HCT116 (cell line): ENCODE measurements around the gene PDHX. TPM values are rescaled to one million over a fixed set of nuclear protein-coding genes. Genes with fewer than 3 reads are reported as not detected.

Experiments
- ATAC-seq: fragments of 200-7000 bp; cut with Tn5 transposase; 2 replicates; pipeline ENCODE4 v1.9.1; 2020; ENCODE audit warnings: mild to moderate bottlenecking, moderate library complexity
- BruUV-seq: library from RNA; stranded (reverse); fragments of 400-500 nt; replicated peaks from 2 replicates; lab custom pipeline; 2021; lab: Mats Ljungman, UMichigan
- CTCF ChIA-PET: fragments of 300-600 bp; sonication (Branson Sonifier 250); formaldehyde crosslinking; loops from one replicate; lab custom pipeline; 2021; ENCODE audit warnings: antibody characterized with exemption; lab: Charles Lee
- POLR2A ChIA-PET: fragments of 300-600, 350-600 bp; sonication (Branson Sonifier 250); formaldehyde crosslinking; loops from one replicate; lab custom pipeline; 2021; ENCODE audit warnings: antibody characterized with exemption; lab: Charles Lee
- RAD21 ChIA-PET, 2 experiments: fragments of 300-600 bp; sonication (Branson Sonifier 250); formaldehyde crosslinking; loops; one replicate each; lab custom pipeline; 2023; ENCODE audit warnings: low total read pairs in 2 of 2; ENCODE audit not compliant: uncharacterized antibody in 2 of 2, unreplicated experiment in 2 of 2, low non-redundant PET in 1 of 2; lab: Charles Lee
- DNase-seq: peaks from one replicate; pipeline ENCODE4 v3.0.0-alpha.2; 2010; ENCODE audit warnings: low read depth, low spot score
- H2AFZ ChIP-seq: fragments of 200-600 bp; shearing (Covaris generic), sonication (generic); 2 replicates; pipeline ENCODE4 v1.6.1; 2017; ENCODE audit warnings: low read depth, mixed run types, mixed read lengths, antibody characterized with exemption, low read length; ENCODE audit not compliant: poor library complexity, severe bottlenecking
- H3K27ac ChIP-seq: 2 replicates; pipeline ENCODE4 v1.5.1; 2012; ENCODE audit warnings: low read depth, low read length
- H3K27me3 ChIP-seq: fragments of 200-600 bp; sonication (generic); 2 replicates; pipeline ENCODE4 v1.6.1; 2016; ENCODE audit warnings: mixed run types, low read length, mixed read lengths; ENCODE audit not compliant: insufficient read depth
- H3K36me3 ChIP-seq, 2 experiments: fragments of 200-500 bp in 1 of 2; fragments of 200-600 bp in 1 of 2; sonication (Bioruptor generic) in 1 of 2; sonication (generic) in 1 of 2; 2 replicates each; pipeline versions ENCODE4 v1.5.1 to v1.6.1; 2014 to 2016; ENCODE audit warnings: low read length in 2 of 2, inconsistent platforms in 1 of 2, mixed read lengths in 1 of 2, mixed run types in 1 of 2; ENCODE audit not compliant: insufficient read depth in 2 of 2, control insufficient read depth in 1 of 2
- H3K4me1 ChIP-seq, 2 experiments: fragments of 200-600 bp in 1 of 2; sonication (generic) in 1 of 2; 2 replicates each; pipeline versions ENCODE4 v1.5.1 to v1.6.1; 2012 to 2017; ENCODE audit warnings: low read length in 2 of 2, inconsistent platforms in 1 of 2, mild to moderate bottlenecking in 1 of 2, mixed read lengths in 1 of 2, mixed run types in 1 of 2, moderate library complexity in 1 of 2; ENCODE audit not compliant: insufficient read depth in 2 of 2, control insufficient read depth in 1 of 2
- H3K4me2 ChIP-seq: fragments of 200-600 bp; sonication (generic); 2 replicates; pipeline ENCODE4 v1.6.1; 2017; ENCODE audit warnings: mixed run types, low read length, mixed read lengths
- H3K4me3 ChIP-seq, 2 experiments: fragments of 200-600 bp in 1 of 2; sonication (generic) in 1 of 2; replicated peaks in 1 of 2; 2 replicates each; pipeline ENCODE4 v1.5.1; 2011 to 2016; ENCODE audit warnings: low read length in 2 of 2, control low read depth in 1 of 2, low read depth in 1 of 2, mild to moderate bottlenecking in 1 of 2, mixed read lengths in 1 of 2, mixed run types in 1 of 2
- H3K79me2 ChIP-seq: fragments of 200-600 bp; sonication (generic); 2 replicates; pipeline ENCODE4 v1.6.1; 2017; ENCODE audit warnings: mild to moderate bottlenecking, mixed run types, low read length, moderate library complexity, mixed read lengths; ENCODE audit not compliant: insufficient read depth
- H3K9ac ChIP-seq: fragments of 200-600 bp; sonication (generic); 2 replicates; pipeline ENCODE4 v1.6.1; 2016; ENCODE audit warnings: low read length, mixed read lengths
- H3K9me2 ChIP-seq: fragments of 200-600 bp; sonication (generic), shearing (Covaris generic); 2 replicates; pipeline ENCODE4 v1.6.1; 2017; ENCODE audit warnings: mixed run types, mild to moderate bottlenecking, moderate library complexity; ENCODE audit not compliant: insufficient read depth
- H3K9me3 ChIP-seq, 2 experiments: fragments of 200-500 bp in 1 of 2; fragments of 200-600 bp in 1 of 2; sonication (Bioruptor generic) in 1 of 2; sonication (generic) in 1 of 2; 2 replicates each; pipeline ENCODE4 v1.6.1; 2014 to 2017; ENCODE audit warnings: low read length in 2 of 2, mixed read lengths in 2 of 2, inconsistent platforms in 1 of 2, low read depth in 1 of 2, mild to moderate bottlenecking in 1 of 2, mixed run types in 1 of 2, moderate library complexity in 1 of 2; ENCODE audit not compliant: control insufficient read depth in 1 of 2, insufficient read depth in 1 of 2
- H4K20me1 ChIP-seq: fragments of 200-600 bp; sonication (generic), shearing (Covaris generic); 2 replicates; pipeline ENCODE4 v1.6.1; 2017; ENCODE audit warnings: mixed run types, mild to moderate bottlenecking, moderate library complexity; ENCODE audit not compliant: insufficient read depth
- ATF3 ChIP-seq: IDR thresholded peaks from 2 replicates; pipeline ENCODE4 v1.6.1; 2012
- CBX3 ChIP-seq: IDR thresholded peaks from 2 replicates; pipeline ENCODE4 v1.6.1; 2012; ENCODE audit warnings: low read depth
- CTCF ChIP-seq, 3 experiments: fragments of 200-600 bp in 1 of 3; sonication (generic) in 1 of 3; IDR thresholded peaks in 2 of 3; conservative IDR thresholded peaks in 1 of 3; 2 replicates each; pipeline ENCODE4 v1.5.1; 2012 to 2017; ENCODE audit warnings: low read depth in 2 of 3, low read length in 2 of 3, antibody characterized with exemption in 1 of 3, borderline replicate concordance in 1 of 3, control low read depth in 1 of 3, mild to moderate bottlenecking in 1 of 3, mixed read lengths in 1 of 3, mixed run types in 1 of 3, moderate library complexity in 1 of 3; ENCODE audit not compliant: insufficient read depth in 1 of 3
- ELF1 ChIP-seq: IDR thresholded peaks from 2 replicates; pipeline ENCODE4 v1.6.1; 2012; ENCODE audit warnings: low read depth, borderline replicate concordance
- EZH2phosphoT487 ChIP-seq: fragments of 200-600 bp; IDR thresholded peaks from 2 replicates; pipeline ENCODE4 v1.6.1; 2018; ENCODE audit warnings: antibody characterized with exemption, borderline replicate concordance
- FOSL1 ChIP-seq: IDR thresholded peaks from 2 replicates; pipeline ENCODE4 v1.6.1; 2012; ENCODE audit warnings: low read depth
- JUND ChIP-seq: IDR thresholded peaks from 2 replicates; pipeline ENCODE4 v1.6.1; 2012
- MAX ChIP-seq: IDR thresholded peaks from 2 replicates; pipeline ENCODE4 v1.6.1; 2012
- POLR2A ChIP-seq: IDR thresholded peaks from 2 replicates; pipeline ENCODE4 v1.7.0; 2011; ENCODE audit warnings: borderline replicate concordance; ENCODE audit not compliant: insufficient read depth, insufficient read length; ENCODE audit errors: extremely low read depth
- POLR2AphosphoS5 ChIP-seq: IDR thresholded peaks from 2 replicates; pipeline ENCODE4 v1.6.1; 2011; ENCODE audit warnings: mild to moderate bottlenecking, low read depth, low read length, moderate library complexity
- SRF ChIP-seq: IDR thresholded peaks from 2 replicates; pipeline ENCODE4 v1.6.1; 2012; ENCODE audit warnings: low read depth
- TCF7L2 ChIP-seq: IDR thresholded peaks from 2 replicates; pipeline ENCODE4 v1.7.0; 2011; ENCODE audit warnings: borderline replicate concordance, inconsistent platforms; ENCODE audit not compliant: insufficient read depth, insufficient read length; ENCODE audit errors: extremely low read depth
- YY1 ChIP-seq: IDR thresholded peaks from 2 replicates; pipeline ENCODE4 v1.6.1; 2011; ENCODE audit warnings: low read length, low read depth, moderate library complexity, mild to moderate bottlenecking; ENCODE audit not compliant: insufficient replicate concordance; ENCODE audit errors: extremely low read depth
- ZNF274 ChIP-seq: fragments of 200-500 bp; sonication (Bioruptor generic); IDR thresholded peaks from 2 replicates; pipeline ENCODE4 v1.6.1; 2014; ENCODE audit warnings: mild to moderate bottlenecking, low read depth, low read length, inconsistent platforms
- intact Hi-C: fragments of 100-400 bp; cut with micrococcal nuclease; formaldehyde crosslinking; loops from 2 replicates; pipeline ENCODE4 v1.10.0; 2022
- total RNA-seq: library from RNA; stranded (reverse); gene quantifications from one replicate; pipeline ENCODE4 v1.2.1, GENCODE V29; 2021; ENCODE audit not compliant: unreplicated experiment

PDHX gene
- total RNA-seq, 1 experiment from 2014 or later, result 36.6 TPM

GRCh38 chr11:35006389-35007128 lies 90.1 kb downstream of the PDHX start:
- Histone ChIP-seq H3K4me3 (no peak overlapping the region), H3K9me3 (no peaks in the 10 kb centered on the region), H2AFZ (no peak overlapping the region), H3K4me2 (no peak overlapping the region), H4K20me1 (no peaks in the 10 kb centered on the region), H3K36me3 (no peaks in the 10 kb centered on the region), H3K9ac (no peak overlapping the region), H3K9me2 (no peaks in the 10 kb centered on the region), H3K4me1 (peaks cover 73 to 76% of the 10 kb centered on the region in 2 experiments), H3K79me2 (no peaks in the 10 kb centered on the region), H3K27ac (peak overlapping the region; percentile 99; the same call in 1 of the 2 replicates), H3K27me3 (no peaks in the 10 kb centered on the region)
- CTCF ChIA-PET, result interaction anchor here (1.4 kb wide), 1 partner anchor 9 kb away, joined by 5 read pairs; no protein-coding TSS in a partner anchor
- POLR2A ChIA-PET, result interaction anchor here (1.0 to 1.1 kb wide), 2 partner anchors 134 to 137 kb away, joined by 3 to 4 read pairs; no protein-coding TSS in a partner anchor
- no TSS peak for BruUV-seq
- TF ChIP-seq ZNF274 (no peak), CBX3 (no peak), JUND (no peak), POLR2A (no peak), POLR2AphosphoS5 (no peak), EZH2phosphoT487 (no peak), ELF1 (no peak), ATF3 (no peak), YY1 (no peak), MAX (no peak), CTCF (IDR thresholded peaks at IDR 0.05 in 2 of 3, conservative IDR thresholded peaks at IDR 0.05 in 1 of 3; ENCODE audit: borderline replicate concordance in 1 of 3, insufficient read depth in 1 of 3, low read depth in 2 of 3, low read length in 2 of 3) (no peak), FOSL1 (no peak), SRF (no peak), TCF7L2 (no peak)
- intact Hi-C loops, result no loop called here
- RAD21 ChIA-PET, result no interaction called here
- no peak for ATAC-seq
- no peak for DNase-seq
